NCI-H345 treated with DMSO at 0.1 percent for 48 hours (cell line): ENCODE results near the gene FMNL1.
"Not testable (repeated sequence)": the region's sequence is repeated elsewhere in the genome, so short reads cannot be mapped to it uniquely, and the experiment has no call there.

ENCODE experiments used
- DNase-seq: peaks from one replicate; lab custom pipeline; 2025; ENCODE audit not compliant: unreplicated experiment; lab: John Stamatoyannopoulos, UW

FMNL1 gene

GRCh38 chr17:45234641-45235415 is 13.1 kb downstream of the FMNL1 start:
- DNase-seq: peak; percentile 46

- peak; percentile 18 for DNase-seq
Observed at GRCh38 chr17:45235416-45236281, 14.0 kb downstream of the FMNL1 start.

GRCh38 chr17:45236282-45236606 is 14.6 kb downstream of the FMNL1 start:
- no peak for DNase-seq

- no peak for DNase-seq
Observed at GRCh38 chr17:45237686-45238085, 16.0 kb downstream of the FMNL1 start.

GRCh38 chr17:45238155-45238774 is 16.6 kb downstream of the FMNL1 start:
- DNase-seq: no peak

- DNase-seq: no peak
Observed at GRCh38 chr17:45240905-45241327, 19.2 kb downstream of the FMNL1 start.

GRCh38 chr17:45241328-45242028 is 19.8 kb downstream of the FMNL1 start:
- peak; percentile 64 for DNase-seq

GRCh38 chr17:45242029-45242414 is 20.3 kb downstream of the FMNL1 start:
- no peak for DNase-seq

- DNase-seq: no peak
Observed at GRCh38 chr17:45243750-45244149, 22.1 kb downstream of the FMNL1 start.

- DNase-seq: no peak
Observed at GRCh38 chr17:45244725-45245656, 23.3 kb downstream of the FMNL1 start.

GRCh38 chr17:45246338-45246737 is 24.7 kb downstream of the FMNL1 start:
- no peak for DNase-seq

- peak; percentile 54 for DNase-seq
Observed at GRCh38 chr17:45246861-45247428, 25.3 kb downstream of the FMNL1 start.

- peak; percentile 94 for DNase-seq
Observed at GRCh38 chr17:45247429-45248131, 25.9 kb downstream of the FMNL1 start.

- peak; percentile 27 for DNase-seq
Observed at GRCh38 chr17:45248132-45248957, 26.7 kb downstream of the FMNL1 start.

GRCh38 chr17:45251931-45252330 is 30.2 kb downstream of the FMNL1 start:
- no peak for DNase-seq

GRCh38 chr17:45253237-45253636 is 31.6 kb downstream of the FMNL1 start:
- not testable (repeated sequence) for DNase-seq

GRCh38 chr17:45253879-45254278 is 32.2 kb downstream of the FMNL1 start:
- DNase-seq: no peak

GRCh38 chr17:45255358-45255757 is 33.7 kb downstream of the FMNL1 start:
- DNase-seq: no peak
